Uterus (tissue), 2 donors: ENCODE data around the gene NQO2.

Experiments used
- CTCF ChIP-seq, 4 experiments: fragments of 200-600 bp in 2 of 4; fragments of 450-650 bp in 2 of 4; sonication (generic) in 2 of 4; IDR thresholded peaks; one replicate each; pipeline ENCODE4 v1.5.1; 2016 to 2019; ENCODE audit warnings: antibody characterized with exemption in 4 of 4, mild to moderate bottlenecking in 2 of 4, moderate library complexity in 1 of 4
- POLR2A ChIP-seq, 2 donors: fragments of 450-650 bp; IDR thresholded peaks; one replicate each; pipeline ENCODE4 v1.6.1; 2016; ENCODE audit warnings: antibody characterized with exemption in 2 of 2, mild to moderate bottlenecking in 1 of 2, moderate library complexity in 1 of 2

- TF ChIP-seq CTCF (IDR thresholded peaks at IDR 0.05) (no peak), POLR2A (IDR thresholded peaks at IDR 0.05) (no peak)
Measured at GRCh38 chr6:2958331-2958711, 41.4 kb upstream of the NQO2 start.
